A673 (cell line): ENCODE results near the gene EFCAB9. TPM values are rescaled to one million over a fixed set of nuclear protein-coding genes. Genes with fewer than 3 reads are reported as not detected.

Experiments
- BruUV-seq: library from RNA; stranded (reverse); fragments of 400-500 nt; replicated peaks from 2 replicates; lab custom pipeline; 2021; lab: Mats Ljungman, UMichigan
- CTCF ChIA-PET: fragments of 300-600 bp; sonication (Branson Sonifier 250); formaldehyde crosslinking; loops from one replicate; lab custom pipeline; 2022; ENCODE audit warnings: antibody characterized with exemption; lab: Charles Lee
- POLR2A ChIA-PET: fragments of 300-600 bp; sonication (Branson Sonifier 250); formaldehyde crosslinking; loops from one replicate; lab custom pipeline; 2022; ENCODE audit warnings: antibody characterized with exemption; ENCODE audit not compliant: low non-redundant PET; lab: Charles Lee
- DNase-seq: peaks from one replicate; pipeline ENCODE4 v3.0.0-alpha.2; 2015; ENCODE audit warnings: low spot score
- H3K27ac ChIP-seq: fragments of 200-600 bp; sonication (generic); 2 replicates; pipeline ENCODE4 v1.5.1; 2016; ENCODE audit warnings: mixed run types, low read depth, mild to moderate bottlenecking, mixed read lengths, antibody characterized with exemption, low read length; ENCODE audit not compliant: poor library complexity, severe bottlenecking
- H3K27me3 ChIP-seq: fragments of 200-600 bp; sonication (generic); replicated peaks from 2 replicates; pipeline ENCODE4 v1.6.1; 2017; ENCODE audit warnings: mixed run types, low read depth, mild to moderate bottlenecking, mixed read lengths, antibody characterized with exemption, low read length; ENCODE audit not compliant: insufficient read depth, poor library complexity
- H3K36me3 ChIP-seq: fragments of 200-600 bp; sonication (generic); 2 replicates; pipeline ENCODE4 v1.6.1; 2016; ENCODE audit warnings: mixed run types, mild to moderate bottlenecking, mixed read lengths, antibody characterized with exemption, low read length; ENCODE audit not compliant: insufficient read depth, poor library complexity, severe bottlenecking
- H3K4me1 ChIP-seq: fragments of 200-600 bp; sonication (generic); 2 replicates; pipeline ENCODE4 v1.6.1; 2017; ENCODE audit warnings: mixed run types, mild to moderate bottlenecking, mixed read lengths, antibody characterized with exemption, low read length; ENCODE audit not compliant: insufficient read depth, poor library complexity, severe bottlenecking
- H3K4me3 ChIP-seq: fragments of 200-600 bp; sonication (generic); 2 replicates; pipeline ENCODE4 v1.5.1; 2016; ENCODE audit warnings: low read depth, mixed run types, mild to moderate bottlenecking, mixed read lengths, low read length; ENCODE audit not compliant: poor library complexity, severe bottlenecking
- H3K9me3 ChIP-seq: fragments of 200-600 bp; sonication (generic); 2 replicates; pipeline ENCODE4 v1.6.1; 2016; ENCODE audit warnings: mixed run types, low read depth, mild to moderate bottlenecking, mixed read lengths, antibody characterized with exemption, low read length; ENCODE audit not compliant: poor library complexity, severe bottlenecking
- EZH2 ChIP-seq: fragments of 200-600 bp; sonication (generic); IDR thresholded peaks from 2 replicates; pipeline ENCODE4 v1.6.1; 2017; ENCODE audit warnings: borderline replicate concordance, low read depth, mild to moderate bottlenecking, mixed read lengths, antibody characterized with exemption, low read length; ENCODE audit not compliant: poor library complexity, severe bottlenecking
- intact Hi-C: fragments of 100-400 bp; cut with micrococcal nuclease; formaldehyde crosslinking; loops from one replicate; pipeline ENCODE4 v1.10.0; 2022; ENCODE audit not compliant: unreplicated experiment
- total RNA-seq: library from RNA; stranded (reverse); gene quantifications from 2 replicates; pipeline ENCODE4 v1.2.3, GENCODE V29; 2021
- TF ChIP-seq, protein P1 (sequence below): fragments of 300-800, 200-600 bp; sonication (generic); conservative IDR thresholded peaks from 2 replicates; pipeline ENCODE4 v1.5.1; 2017; ENCODE audit warnings: low read depth, mild to moderate bottlenecking, antibody characterized with exemption, low read length, moderate library complexity, mixed read lengths

EFCAB9 gene
- total RNA-seq, 1 experiment from 2014 or later, result not detected

DNA sequence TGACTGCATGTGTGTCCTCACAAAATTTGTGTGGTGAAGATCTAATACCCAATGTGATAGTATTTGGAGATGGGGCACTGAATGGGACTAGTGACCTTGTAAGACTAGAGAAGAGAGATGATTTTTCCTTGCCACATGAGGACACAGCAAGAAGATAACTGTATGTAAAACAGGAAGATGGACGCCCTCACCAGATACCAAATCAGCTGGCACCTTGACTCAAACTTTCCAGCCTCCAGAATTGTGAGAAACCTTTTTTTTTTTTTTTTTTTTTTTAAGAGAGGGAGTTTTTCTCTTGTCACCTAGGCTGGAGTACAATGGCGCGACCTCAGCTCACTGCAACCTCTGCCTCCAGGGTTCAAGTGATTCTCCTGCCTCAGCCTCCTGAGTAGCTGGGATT lies 49.3 kb downstream of the EFCAB9 start:
- TF ChIP-seq EZH2, result no peak
- Histone ChIP-seq H3K4me1 (no peaks in the 10 kb centered on the region), H3K4me3 (no peak overlapping the region), H3K36me3 (no peaks in the 10 kb centered on the region), H3K27me3 (no peaks in the 10 kb centered on the region), H3K27ac (no peak overlapping the region), H3K9me3 (no peaks in the 10 kb centered on the region)
- no TSS peak for BruUV-seq
- POLR2A ChIA-PET, result no interaction called here
- CTCF ChIA-PET, result no interaction called here
- DNase-seq, result no peak
- intact Hi-C loops, result no loop called here

DNA sequence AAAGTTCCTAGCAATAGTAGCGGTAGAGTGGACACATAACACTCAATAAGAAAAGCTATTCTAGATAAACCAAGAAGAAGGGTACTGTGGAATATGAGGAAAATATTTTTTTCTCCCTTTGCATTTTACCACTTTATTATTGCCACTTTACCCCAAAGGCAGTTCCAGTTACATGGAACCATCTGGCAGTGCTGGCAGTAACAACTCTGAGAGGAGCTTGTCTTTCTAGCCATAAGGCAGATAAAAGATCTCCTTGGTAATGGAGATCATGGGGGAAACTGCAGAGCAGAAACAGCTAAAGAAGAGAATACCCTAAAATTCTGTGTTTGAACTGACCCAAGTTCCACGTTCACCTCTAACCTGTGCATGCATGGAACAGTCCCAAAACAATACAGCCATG lies 51.1 kb downstream of the EFCAB9 start:
- Histone ChIP-seq H3K27me3 (no peaks in the 10 kb centered on the region), H3K27ac (no peak overlapping the region), H3K9me3 (no peaks in the 10 kb centered on the region), H3K4me3 (no peak overlapping the region), H3K4me1 (no peaks in the 10 kb centered on the region), H3K36me3 (no peaks in the 10 kb centered on the region)
- CTCF ChIA-PET, result no interaction called here
- intact Hi-C loops, result no loop called here
- BruUV-seq, result no TSS peak
- POLR2A ChIA-PET, result no interaction called here
- TF ChIP-seq, protein P1, sequence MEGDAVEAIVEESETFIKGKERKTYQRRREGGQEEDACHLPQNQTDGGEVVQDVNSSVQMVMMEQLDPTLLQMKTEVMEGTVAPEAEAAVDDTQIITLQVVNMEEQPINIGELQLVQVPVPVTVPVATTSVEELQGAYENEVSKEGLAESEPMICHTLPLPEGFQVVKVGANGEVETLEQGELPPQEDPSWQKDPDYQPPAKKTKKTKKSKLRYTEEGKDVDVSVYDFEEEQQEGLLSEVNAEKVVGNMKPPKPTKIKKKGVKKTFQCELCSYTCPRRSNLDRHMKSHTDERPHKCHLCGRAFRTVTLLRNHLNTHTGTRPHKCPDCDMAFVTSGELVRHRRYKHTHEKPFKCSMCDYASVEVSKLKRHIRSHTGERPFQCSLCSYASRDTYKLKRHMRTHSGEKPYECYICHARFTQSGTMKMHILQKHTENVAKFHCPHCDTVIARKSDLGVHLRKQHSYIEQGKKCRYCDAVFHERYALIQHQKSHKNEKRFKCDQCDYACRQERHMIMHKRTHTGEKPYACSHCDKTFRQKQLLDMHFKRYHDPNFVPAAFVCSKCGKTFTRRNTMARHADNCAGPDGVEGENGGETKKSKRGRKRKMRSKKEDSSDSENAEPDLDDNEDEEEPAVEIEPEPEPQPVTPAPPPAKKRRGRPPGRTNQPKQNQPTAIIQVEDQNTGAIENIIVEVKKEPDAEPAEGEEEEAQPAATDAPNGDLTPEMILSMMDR, result no peak
- no peak for TF ChIP-seq EZH2
- DNase-seq, result no peak

DNA sequence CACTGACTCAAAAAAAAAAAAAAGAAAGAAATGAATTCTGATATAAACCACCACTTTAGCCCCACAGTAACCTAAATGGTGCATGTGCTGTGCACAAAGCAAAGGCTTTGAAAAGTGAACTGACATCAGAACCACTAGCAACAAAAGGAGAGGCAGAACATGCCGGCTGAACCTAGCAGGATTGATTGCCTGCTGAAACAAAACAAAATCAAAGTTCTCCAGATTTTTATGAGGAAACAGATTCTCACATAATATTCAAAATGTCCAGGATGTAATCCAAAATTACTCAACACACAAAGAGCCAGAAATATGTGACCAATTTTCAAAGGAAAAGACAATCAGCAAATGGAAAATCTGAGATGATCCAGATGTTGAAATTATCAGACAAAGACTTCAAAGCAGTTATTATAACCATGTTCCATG lies 51.7 kb downstream of the EFCAB9 start:
- Histone ChIP-seq H3K9me3 (no peaks in the 10 kb centered on the region), H3K4me1 (no peaks in the 10 kb centered on the region), H3K27ac (no peak overlapping the region), H3K4me3 (no peak overlapping the region), H3K36me3 (no peaks in the 10 kb centered on the region), H3K27me3 (no peaks in the 10 kb centered on the region)
- POLR2A ChIA-PET, result no interaction called here
- no peak for DNase-seq
- intact Hi-C loops, result no loop called here
- CTCF ChIA-PET, result no interaction called here
- BruUV-seq, result no TSS peak
- TF ChIP-seq, protein P1, result no peak

DNA sequence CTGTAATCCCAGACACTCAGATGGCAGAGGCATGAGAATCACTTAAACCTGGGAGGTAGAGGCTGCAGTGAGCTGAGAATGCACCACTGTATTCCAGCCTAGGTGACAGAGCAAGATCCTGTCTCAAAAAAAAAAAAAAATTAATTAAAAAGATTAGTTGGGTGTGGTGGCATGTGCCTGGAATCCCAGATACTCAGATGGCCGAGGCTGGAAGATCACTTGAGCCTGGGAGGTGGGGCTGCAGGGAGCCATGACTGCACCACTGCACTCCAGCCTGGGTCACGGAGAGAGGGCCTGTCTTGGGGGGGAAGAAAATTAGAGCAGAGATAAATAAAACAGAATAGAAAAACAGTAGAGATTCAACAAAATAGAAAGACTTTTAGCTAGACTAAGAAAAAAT lies 54.7 kb downstream of the EFCAB9 start:
- intact Hi-C loops, result no loop called here
- Histone ChIP-seq H3K36me3 (no peaks in the 10 kb centered on the region), H3K4me3 (no peak overlapping the region), H3K4me1 (no peaks in the 10 kb centered on the region), H3K27ac (no peak overlapping the region), H3K9me3 (peaks cover 12% of the 10 kb centered on the region), H3K27me3 (no peaks in the 10 kb centered on the region)
- ChIA-PET CTCF (no interaction called here), POLR2A (no interaction called here)
- BruUV-seq, result no TSS peak
- TF ChIP-seq EZH2, result no peak
- TF ChIP-seq, protein P1, result no peak
- DNase-seq, result no peak
